ENCODE results near the gene IRF1.

DNA sequence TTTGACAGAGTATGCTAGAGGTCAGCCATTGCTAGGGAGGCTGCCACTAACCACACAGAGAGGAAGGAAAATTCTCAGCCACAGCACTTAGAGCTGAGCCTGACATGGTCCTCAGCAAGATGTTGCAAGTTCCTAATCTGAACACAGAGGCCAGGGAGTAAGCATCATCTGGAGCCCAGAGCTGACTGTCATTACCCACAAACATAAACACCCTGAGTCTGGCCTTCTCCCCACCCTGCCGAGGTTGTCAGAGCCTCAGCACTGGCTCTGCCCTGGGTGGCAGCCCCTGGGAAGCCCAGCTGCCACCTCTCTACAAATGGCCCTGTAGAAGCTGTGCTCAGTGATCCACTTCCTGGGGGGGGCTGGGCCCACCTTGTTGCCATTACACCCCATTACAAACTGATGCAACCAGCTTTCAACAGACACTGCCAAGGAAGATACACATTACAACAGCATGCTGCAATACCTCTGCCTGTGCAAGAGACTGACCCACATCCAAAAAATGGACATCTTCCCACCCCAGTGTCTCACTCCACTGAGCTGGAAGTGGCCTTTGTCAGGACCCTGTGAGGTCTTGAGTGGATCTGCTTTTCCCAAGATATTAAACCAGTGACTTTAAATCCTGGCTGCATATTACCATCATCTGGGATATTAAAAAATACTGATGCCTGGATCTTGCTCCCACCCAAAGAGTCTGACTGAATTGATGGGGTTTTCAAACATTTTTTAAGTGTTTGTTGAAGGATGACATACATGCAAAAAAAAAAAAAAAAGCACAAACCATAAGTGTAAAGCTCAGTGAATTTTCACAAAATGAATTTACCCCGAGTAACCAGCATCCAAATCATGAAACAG, 33.0 kb downstream of the IRF1 start:
- TF ChIP-seq CTCF (IDR thresholded peaks at IDR 0.05) = no peak
- TF ChIP-seq POLR2A (IDR thresholded peaks at IDR 0.05) = no peak
